DMS114 treated with DMSO at 0.1 percent for 48 hours (cell line): ENCODE results near the gene KRT7.
"Not testable (repeated sequence)": the region's sequence is repeated elsewhere in the genome, so short reads cannot be mapped to it uniquely, and the experiment has no call there.

ENCODE experiments used
- DNase-seq: peaks from one replicate; lab custom pipeline; 2025; ENCODE audit not compliant: unreplicated experiment; lab: John Stamatoyannopoulos, UW

Gene KRT7

DNA sequence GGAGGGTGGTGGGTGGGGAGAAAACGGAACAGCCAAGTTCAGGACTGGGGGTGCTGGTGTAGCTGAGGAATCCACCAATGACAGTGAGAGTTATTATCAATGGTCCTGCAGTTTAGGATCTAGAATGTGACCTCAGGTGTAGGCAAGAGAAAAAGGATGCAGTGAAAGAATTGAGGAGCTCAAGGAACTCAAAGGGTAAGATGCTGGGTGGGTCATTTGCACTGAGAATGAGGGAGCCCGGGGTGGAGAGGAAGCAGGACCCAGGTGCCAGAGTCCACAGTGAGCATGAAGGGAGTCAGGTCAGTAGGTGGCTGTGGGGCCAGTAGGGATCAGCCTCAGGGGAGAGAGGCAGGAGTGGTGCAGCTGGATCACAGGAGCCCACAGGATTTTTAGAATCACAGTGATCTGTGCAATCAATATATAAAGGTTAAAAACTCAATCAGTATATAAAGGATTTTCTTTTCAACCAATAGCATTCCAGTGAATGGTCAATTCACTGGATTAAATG, 3.2 kb upstream of the KRT7 start:
- DNase-seq = no peak

DNA sequence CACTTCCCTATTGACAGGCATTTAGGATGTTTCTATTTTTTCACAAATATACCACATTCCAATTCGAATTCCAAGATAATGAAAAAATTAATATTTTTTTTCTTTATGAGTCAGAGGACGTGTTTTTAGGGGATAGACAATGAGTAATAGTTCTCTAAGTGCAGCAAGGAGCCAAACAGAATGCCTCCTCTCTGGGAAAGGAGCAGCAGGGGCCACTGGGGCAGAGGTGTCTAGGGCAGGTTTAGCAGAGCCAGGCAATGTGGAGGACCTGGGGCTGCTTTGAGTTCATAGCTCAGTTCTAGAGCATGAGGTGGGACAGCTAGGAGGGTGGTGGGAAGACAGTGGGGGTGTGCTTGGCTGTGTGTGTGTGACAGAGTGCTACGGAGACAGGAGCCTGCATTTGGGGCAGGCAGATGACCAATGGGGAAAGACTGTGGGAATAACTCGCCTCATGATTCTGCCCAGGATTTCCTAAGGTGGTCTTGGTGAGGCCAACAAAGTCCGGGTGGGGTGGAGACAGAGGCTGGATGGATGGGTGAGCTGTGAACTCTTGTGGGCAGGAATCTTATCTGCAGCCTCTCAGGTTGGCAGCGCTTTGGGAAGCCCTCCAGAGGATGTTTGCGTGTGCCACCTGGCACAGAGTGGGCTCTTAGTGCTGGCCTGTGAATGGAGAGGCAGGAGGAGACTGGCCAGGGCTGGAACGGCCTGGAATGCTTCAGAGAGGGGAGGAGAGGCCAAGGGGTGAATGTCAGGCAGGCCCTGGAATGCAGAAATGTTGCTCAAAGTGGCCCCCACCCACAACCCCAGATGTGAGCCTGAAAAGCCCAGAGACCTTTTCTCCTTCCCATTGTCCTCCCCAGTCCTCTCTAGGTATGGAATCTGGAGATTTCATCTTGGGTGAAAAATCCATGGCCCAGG, 2.4 kb upstream of the KRT7 start:
- no peak for DNase-seq

DNA sequence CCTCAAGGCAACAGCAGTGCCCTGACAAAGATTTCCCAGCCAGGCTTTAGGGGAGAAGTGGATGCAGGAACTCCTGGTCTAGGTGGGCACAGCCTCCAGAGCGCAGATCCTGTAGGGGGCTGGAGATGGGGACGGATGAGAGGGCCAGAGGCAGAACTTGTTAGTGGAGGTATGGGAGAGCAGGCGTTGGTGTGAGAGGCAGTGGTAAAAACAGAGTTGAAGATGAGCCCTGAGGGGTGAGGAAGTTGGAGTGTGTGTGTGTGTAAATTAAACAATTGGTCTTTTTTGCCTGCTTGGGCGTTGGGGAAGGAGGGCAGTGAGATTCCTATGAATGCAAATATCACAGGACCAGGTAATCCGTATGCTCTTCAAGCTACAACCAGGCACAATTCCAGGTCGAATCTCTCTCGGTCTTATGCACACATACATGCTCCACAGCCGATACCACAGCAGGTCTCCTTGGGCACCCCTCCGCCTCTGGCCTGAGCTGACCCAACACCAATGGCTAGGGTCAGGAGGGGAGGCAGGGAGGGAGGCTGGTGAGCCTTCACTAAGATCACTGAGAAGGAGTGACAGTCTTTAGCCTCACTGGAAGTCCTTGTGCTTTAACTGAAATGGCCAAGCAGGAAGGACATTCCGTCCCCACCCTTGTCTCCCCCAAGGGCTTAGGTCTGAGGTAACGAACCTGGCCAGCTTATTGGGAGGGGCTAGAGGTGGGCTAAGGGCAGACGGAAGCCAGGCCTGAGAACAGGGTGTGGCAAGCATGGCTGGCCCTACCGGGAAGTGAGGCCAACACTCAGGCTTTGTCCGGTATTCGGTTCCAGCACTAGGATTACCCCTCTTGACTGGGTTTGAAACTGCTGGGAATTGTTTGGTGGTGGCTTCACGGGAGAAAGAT, 1.5 kb upstream of the KRT7 start:
- no peak for DNase-seq

DNA sequence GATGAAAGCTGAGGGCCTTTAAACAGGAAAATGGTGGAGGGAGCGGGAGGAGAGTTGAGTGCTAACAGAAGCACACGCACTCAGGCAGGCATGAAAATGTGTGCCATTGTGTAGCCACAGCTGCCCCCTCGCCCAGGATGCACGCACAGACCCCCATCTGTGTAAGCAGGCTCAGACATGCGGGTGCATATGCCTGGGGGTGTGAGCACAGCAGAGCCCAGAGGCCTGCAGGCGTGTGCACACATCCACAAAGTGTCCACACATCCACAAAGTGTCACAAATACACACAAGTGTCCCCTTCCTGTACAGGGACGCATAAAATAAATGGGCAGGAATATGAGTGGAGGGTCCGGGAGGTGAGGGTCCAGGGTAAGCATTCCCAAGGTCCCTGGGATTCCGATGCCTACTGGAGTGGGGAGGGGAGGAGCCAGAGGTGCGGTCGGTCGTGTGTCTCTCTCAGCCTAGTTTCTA, 805 bp upstream of the KRT7 start:
- no peak for DNase-seq

DNA sequence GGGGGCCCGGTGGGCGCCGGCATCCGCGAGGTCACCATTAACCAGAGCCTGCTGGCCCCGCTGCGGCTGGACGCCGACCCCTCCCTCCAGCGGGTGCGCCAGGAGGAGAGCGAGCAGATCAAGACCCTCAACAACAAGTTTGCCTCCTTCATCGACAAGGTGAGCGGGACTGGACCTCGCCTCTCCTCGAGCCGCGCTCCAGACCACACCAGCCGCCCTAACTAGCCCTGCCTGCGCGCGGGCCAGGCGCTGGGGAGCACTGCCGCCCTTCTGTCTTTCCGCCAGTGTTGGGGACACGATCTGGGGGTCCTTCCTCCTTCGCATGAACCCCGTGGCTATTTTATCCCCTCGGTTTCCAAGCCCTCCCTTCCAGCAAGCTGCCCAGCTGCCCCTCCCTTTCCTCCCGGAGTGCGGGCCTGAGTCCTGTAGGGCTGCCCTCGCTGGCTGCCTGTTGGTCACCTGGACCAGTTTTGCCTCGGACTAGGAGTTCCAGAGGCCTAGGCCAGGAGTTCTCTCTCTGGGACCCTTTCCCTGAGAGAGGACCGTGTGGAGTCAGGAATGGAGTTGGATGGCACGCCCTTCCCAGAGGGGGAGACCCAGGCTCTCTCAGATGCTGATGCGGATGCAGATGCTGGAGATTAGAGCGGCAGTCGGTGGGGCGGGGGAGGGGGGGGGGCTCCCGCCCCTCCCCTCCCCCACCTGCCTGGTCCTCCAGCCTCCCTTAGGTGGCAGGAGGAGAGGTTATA, 592 bp downstream of the KRT7 start:
- no peak for DNase-seq

DNA sequence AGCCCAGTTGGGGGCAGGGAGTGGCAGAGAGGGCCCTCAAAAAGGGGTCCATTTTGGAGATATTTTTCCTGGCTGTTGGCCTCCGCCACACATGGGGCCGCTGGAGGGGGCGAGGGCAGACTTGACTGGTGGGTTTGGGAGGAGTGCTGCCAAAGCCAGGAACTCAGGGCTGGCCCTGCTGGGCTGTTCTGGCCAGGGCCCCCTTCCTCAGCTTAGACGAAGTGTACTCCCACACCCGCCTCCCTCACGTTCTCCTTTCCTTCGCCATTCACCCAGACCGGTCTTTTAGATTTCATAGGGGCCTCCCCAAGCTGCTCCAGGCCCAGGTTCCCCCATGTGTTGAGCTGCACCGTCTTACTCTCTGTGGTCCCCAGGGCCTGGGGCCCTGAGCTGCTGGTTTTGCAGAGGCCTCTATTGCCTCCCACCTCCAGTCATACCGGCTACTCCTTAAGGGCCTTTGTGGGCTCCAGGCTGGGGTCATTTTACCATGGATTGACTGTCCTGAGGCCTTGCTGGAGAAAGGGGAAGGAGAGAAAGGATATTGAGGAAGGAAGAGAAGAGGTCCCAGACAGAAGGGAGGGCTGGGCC, 1.3 kb downstream of the KRT7 start:
- no peak for DNase-seq

DNA sequence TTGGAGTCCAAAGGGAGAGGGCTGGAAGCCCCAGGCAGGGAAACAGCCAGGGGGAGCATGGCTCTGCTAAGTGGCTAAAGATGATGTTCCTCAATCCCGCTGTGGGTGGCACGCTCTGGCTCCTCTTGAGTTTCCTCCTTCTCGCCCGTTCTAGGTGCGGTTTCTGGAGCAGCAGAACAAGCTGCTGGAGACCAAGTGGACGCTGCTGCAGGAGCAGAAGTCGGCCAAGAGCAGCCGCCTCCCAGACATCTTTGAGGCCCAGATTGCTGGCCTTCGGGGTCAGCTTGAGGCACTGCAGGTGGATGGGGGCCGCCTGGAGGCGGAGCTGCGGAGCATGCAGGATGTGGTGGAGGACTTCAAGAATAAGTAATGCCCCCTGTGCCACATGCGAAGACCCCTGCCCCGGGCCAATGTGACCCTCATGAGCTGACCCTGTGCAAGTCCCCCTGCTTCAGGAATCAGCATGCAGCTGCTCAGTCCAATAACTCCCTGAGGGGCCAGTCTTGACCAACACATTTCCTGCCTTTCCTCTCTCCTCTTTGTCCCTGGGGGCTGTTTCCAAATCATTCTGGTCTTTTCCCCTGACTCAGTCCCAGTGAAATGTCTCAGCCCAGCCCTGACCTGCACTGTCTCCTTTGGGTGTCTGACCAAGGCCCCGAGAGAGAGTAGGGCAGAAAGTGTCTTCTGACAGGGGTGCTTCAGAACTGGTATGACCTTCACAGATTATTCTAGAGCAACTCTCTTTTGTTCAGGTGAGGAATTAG, 2.1 kb downstream of the KRT7 start:
- DNase-seq = no peak

DNA sequence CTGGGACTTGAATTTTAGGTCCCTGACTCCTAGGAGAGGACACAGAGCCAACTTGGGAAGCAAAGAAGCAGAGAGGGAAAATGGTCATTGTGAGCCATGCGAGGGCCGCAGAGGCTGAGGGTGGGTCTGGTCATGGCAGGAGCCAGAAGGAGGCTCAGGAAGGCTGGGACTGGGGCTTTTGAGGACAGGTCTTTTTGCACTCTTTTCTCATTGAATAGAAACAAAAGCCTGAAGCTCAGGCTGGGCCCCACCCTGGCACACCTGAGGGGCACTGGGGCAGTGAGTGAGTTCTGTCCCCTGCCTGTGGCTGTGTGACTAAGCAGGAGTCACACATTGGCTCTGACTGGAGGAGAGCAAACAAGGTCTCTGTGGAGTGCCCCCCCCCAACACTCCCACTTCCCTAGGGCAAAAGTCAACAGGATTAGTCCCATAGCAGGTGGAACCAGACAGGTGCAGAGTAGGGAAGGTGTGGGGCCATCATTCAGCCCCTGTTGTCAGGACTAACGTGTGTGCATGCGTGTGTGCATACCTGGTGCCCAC, 2.8 kb downstream of the KRT7 start:
- DNase-seq = no peak

DNA sequence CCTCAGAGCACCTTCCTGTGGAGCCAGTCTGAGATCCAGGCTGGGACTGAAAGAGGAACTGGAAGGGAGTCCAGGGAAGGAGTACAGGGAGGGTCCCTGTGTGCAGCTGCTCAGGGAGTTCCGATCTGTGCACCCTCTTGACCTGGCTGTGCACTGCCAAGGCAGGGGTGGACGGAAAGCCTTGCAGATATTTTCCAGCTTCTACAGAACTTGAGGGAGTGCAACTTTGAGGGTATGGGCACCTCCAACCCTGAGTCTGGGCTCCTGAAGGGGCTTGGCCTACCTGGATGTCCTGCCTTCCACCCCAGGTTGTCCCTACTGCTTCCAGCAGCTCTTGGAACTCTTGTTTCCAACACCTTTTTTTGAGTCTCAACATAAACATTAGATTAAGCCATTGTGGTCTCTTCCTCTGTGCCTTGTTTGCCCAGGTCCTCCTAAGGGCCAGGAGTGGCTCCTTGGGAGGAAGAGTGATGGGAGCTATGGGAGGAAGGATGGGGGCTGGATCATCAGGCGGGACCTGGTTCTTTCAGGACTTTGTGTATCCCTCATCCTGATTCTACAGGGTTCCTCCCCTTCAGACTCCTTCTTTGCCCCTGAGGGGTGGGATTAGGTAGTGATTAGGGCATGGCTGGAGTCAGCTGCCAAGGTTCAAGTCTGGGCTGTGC, 3.5 kb downstream of the KRT7 start:
- no peak for DNase-seq

DNA sequence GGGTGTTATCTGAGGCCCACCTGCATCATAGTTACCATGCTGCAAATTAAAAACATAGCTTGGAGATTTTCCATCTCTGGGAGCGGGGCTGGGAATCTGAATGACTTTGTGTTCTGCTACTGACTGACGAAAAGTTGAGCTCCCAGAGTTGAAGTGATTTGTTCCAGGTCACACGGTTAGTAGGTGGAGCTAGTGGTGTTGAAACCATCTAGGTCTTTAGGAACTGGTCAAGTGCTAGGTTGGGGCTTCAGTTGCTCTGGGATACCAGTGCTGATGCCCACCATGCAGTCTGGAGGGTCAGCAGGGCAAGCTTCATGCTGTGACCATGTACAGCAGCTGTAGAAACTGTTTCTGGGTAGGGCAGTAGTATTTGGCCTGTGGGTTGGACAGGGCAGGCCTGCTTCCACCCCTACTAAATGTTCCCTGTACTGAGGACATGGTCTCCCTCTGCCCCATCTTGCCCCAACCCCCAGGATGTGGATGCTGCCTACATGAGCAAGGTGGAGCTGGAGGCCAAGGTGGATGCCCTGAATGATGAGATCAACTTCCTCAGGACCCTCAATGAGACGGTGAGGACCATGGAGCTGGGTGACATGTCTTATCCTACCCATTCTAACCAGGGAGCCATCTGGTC, 5.3 kb downstream of the KRT7 start:
- DNase-seq = no peak

DNA sequence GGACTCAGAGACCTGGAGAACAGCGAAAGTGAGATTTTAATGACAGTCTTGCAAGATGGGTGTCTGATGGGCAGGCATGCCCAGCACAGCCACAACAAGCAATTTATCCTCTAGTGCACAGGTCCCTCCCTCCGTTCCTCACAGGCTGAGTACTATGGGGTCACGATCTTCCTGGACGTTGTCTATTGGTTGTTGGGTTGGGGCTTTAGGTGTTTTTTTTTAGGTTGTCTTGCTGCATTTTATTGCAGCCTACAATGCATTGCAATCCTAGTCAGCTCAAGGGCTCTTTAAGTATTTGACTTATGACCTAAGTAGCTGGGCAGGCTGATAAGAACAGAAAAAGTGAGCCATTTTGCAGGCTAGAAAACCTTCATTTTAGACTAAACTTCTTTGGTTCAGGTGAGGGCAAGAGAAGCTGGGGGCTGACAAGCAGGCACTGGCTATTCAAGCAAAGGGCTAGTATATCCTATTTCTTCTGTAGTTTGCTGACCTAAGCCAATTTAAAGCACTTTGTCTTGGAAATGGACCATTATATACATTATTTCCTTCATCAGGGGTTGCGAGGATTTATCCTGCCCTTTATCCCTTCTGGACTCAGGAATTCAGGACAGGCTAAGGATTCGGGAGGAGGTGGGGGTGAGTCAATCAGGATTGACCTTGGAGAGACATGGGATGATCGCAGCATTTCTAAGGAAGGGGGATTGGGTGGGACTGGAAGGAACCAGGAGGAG, 6.0 kb downstream of the KRT7 start:
- no peak for DNase-seq

DNA sequence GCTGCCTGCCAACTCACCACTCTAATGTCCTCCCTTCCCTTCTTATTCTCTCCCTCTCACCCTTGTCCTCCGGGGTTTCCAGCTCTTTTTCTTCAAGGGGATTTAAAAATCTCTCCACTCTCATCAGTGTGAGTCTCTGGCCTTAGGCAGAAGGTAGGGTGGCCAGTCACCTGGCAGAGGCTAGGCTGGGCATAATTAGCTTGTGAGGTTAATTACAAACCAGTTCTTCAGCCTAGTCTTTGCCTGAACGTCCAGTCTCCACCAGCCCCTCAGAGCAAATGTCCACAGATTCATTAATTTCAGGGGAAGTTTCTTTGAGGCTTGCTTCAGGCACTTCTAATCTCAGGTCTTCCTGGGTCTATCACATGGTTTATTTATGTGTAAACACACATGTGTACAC, 6.7 kb downstream of the KRT7 start:
- no peak for DNase-seq

DNA sequence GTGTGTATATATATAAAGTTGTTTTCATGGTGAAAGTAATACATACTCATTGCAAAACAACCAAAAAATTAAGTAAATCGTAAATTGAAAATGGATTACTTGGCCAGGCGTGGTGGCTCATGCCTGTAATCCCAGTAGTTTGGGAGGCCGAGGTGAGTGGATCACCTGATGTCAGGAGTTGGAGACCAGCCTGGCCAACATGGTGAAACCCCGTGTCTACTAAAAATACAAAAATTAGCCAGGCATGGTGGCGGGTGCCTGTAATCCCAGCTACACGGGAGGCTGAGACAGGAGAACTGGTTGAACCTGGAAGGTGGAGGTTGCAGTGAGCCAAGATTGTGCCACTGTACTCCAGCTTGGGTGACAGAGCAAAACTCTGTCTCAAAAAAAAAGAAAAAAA, 7.2 kb downstream of the KRT7 start:
- not testable (repeated sequence) for DNase-seq

DNA sequence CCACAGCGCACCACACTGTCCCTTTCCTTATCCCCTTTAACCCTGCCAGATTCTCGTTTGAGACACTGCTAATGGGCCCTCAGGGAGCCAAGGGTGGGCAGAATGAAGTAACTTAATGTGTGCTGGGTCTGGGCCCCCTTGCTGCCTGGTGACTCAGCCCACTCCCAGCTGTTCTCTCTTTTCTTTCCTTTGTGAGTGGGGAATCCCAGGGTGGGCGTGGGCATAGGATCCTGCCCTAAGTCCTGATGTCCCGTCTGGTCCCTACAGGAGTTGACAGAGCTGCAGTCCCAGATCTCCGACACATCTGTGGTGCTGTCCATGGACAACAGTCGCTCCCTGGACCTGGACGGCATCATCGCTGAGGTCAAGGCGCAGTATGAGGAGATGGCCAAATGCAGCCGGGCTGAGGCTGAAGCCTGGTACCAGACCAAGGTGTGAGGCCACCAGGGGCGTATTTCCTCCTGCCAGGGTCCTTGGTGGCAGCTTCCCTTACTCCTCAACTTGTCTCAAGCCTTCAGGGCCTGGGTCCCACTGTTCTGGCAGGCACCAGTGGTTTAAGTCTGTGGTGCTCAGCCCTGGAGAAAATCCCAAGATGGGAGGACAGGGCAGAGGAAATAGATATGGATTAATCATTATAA, 8.3 kb downstream of the KRT7 start:
- DNase-seq = no peak

DNA sequence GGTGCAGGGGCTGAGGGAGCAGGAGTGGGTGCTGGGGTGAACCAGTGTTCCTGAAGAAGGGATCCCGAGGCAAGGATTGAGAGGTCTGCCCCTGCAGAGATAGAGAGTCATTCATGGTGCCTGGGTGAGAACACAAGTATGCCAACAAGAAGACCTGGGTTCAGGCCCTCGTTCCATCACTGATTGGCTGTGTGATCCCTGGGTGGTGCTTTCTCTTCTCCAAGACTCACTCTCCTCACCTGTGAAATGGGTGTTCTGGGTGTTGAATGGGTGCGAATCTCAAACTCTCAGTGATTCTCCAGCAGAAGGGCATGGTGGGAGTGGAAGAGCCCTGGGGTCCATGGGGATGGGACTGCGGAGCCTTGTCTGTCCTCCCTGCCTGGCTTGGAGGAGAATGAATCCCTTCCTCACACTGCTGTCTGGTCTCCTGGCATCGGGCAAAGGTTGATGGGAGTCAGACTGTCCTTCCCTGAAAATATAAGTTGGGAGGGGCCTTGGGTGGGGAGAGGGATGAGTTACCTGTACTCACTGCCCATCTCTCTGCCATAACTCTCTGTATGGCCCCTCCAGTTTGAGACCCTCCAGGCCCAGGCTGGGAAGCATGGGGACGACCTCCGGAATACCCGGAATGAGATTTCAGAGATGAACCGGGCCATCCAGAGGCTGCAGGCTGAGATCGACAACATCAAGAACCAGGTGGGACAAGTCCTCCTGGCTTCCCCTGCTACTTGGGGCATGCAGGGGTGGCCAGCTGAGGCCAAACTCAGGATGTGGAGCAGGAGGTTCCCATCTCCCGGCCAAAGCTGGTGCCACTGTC, 9.6 kb downstream of the KRT7 start:
- no peak for DNase-seq

DNA sequence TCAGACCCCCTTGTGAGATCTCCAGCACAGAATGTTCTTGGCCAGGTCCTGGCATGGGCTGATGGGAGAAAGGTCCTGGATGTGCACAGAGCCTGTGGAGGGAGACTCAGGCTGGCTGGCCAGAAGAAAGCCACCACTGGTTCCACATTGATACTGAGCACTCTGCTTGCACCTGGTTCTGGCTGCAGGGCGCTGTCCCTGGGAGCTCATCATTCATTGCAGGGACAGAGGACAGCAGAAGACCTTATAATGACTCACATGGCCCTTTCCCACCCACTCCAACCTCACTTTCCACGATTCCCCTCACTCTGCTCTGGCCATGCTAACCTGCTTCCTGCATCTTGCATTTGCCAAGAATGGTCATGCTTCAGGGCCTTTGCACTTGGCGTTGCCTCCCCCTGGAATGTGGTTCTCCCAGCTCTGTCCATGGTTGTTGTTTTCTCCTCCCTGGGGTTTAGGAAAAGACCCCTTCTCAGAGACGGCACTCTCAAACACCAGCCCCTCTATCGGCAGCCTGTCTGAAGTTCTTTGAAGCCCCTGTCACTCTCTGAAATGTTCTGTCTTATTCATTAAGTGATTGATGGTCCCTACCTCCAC, 10.3 kb downstream of the KRT7 start:
- DNase-seq = no peak
